GM10266 (cell line): ENCODE data around the gene CSMD2.

ENCODE experiments used
- DNase-seq: peaks from one replicate; pipeline ENCODE4 v3.0.0; 2012; ENCODE audit errors: extremely low spot score
- TF ChIP-seq, protein P1 (sequence below): IDR thresholded peaks from 2 replicates; pipeline ENCODE4 v1.5.1; 2012; ENCODE audit warnings: mild to moderate bottlenecking, low read depth; ENCODE audit not compliant: control insufficient read depth, insufficient read depth; ENCODE audit errors: missing control alignments

CSMD2 gene

DNA sequence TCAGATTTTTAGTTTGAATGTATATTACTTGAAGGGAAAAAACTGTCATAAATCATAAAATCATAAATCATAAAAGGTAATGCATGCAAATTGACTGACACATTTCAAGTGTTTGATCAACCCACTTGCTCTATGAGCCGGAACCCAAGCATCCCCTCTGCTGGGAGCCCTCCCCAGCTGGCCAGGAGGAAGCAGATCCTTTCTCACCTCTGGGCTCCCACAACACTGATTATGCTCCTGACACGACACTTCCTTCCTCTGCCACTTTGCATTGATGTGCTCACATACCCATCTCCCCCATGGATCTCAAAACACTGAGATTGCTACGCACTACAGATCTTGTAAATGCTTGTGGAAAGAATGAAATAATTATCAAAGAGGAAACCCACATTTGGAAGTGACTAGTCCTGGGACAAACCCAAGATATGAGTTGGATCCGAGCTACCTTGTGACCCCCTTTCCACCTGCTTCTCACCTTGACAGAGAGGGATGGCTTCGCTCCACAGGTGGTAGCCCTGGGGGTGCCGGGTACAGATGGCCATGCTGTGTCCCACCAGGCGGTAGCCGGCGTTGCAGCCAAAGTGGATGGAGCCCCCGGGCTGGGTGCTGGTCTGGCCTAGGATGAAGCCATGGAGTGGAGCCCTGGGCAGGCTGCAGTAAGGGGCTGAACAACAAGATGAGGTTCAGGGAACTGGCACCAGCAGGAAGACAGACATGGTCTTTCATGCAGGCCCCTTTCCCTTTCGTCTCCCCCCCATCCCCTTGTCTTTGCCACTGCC lies 588.0 kb downstream of the CSMD2 start:
- TF ChIP-seq, protein P1, sequence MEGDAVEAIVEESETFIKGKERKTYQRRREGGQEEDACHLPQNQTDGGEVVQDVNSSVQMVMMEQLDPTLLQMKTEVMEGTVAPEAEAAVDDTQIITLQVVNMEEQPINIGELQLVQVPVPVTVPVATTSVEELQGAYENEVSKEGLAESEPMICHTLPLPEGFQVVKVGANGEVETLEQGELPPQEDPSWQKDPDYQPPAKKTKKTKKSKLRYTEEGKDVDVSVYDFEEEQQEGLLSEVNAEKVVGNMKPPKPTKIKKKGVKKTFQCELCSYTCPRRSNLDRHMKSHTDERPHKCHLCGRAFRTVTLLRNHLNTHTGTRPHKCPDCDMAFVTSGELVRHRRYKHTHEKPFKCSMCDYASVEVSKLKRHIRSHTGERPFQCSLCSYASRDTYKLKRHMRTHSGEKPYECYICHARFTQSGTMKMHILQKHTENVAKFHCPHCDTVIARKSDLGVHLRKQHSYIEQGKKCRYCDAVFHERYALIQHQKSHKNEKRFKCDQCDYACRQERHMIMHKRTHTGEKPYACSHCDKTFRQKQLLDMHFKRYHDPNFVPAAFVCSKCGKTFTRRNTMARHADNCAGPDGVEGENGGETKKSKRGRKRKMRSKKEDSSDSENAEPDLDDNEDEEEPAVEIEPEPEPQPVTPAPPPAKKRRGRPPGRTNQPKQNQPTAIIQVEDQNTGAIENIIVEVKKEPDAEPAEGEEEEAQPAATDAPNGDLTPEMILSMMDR: no peak
- no peak for DNase-seq

DNA sequence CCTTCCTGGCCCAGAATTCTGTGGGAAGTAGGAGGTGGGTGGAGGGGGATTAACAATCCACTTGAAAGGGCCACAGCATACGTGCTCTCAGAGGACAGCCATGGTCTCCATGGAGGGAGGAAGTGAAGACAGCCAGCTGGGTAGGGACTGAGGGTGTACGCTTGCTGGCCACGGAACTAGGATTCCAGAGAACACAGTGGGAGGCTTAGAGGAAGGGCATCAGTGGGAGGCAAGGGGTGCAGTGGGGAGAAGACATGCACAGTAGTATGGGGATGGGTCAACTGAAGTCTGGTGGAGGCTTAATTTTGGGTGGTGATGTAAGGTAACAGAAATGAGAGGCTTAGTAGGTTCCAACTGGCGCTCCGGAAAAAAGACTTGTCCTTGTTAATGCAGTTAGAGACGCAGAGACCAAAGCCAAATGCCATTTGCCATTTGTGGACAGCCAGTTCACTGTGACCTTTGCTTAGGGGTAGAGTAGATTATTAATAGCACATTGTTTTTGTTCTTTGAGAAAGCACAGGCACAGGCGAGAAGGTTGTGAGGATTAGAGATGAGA lies 589.6 kb downstream of the CSMD2 start:
- DNase-seq: no peak
- TF ChIP-seq, protein P1: no peak

DNA sequence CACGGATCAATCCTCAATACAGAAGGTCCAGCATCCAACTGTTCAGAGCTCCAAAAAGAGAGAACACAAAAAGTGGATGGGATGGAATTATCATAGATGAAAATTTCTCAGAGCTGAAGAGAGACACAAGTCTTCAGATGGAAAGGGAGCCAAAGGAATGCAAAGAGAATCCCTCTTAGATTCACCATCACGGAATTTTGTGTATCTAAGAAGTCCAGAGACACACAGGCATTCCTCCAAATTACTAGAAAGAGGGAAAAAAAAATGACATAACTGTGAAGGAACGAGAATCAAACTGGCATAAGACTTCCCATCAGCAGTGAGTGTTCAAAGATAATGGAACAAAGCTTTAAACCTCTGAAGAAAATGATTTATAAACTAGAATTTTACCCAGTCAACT lies 591.4 kb downstream of the CSMD2 start:
- no peak for DNase-seq
- TF ChIP-seq, protein P1: no peak

DNA sequence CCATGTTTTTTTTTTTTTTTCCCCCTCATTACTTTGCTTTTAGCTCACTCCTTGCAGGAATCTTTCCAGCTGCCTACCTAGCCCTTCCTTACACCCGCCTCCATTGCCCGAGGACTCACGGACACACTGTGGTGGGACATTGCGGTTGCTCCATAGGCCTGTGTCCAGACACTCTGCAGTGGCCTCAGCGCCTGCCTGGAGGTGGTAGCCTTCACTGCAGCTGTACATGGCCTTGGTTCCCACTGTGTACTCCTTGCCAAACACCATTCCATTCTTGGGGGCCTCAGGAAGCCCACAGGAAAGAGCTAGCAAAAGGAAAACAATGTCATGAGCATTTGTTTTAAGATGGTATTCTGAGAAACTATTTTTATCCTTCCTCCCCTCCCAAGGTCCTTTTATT lies 592.6 kb downstream of the CSMD2 start:
- TF ChIP-seq, protein P1: no peak
- no peak for DNase-seq

DNA sequence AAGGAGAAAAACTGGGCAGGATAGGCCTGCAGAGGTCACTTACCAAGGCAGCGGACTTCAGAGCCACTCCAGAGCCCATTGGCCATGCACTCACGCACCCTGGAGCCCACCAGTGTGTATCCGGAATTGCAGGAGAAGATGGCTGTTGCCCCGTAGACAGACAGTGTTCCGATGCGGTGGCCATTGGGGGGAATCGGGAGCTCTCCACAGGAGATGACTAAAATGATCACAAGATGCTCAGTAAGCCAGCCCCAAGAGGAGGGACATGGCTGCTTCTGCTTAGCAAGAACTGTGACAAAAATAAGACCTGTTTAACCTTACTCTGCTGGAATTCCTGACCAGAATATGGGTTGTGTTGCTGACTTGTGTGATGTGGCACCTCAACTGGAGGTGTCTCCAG lies 595.7 kb downstream of the CSMD2 start:
- TF ChIP-seq, protein P1: no peak
- no peak for DNase-seq

DNA sequence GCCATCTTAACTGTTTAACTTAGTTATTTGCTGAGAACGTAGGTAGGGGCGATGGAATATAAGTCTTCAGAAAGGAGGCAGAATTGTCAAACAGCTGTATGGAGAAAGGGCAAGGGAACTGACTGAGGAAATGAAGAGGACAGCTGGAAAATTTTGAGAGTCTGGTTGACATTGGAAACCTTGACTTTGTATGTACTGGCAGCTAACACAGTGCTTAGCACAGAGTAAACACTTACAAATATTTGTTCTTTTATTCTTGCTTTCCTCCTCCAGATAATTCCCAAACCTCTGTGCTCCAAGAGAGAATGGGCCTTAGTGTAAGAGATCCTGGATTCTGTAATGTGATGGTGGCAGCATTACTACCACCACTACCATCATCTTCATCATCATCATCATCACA lies 601.3 kb downstream of the CSMD2 start:
- DNase-seq: no peak
- TF ChIP-seq, protein P1: no peak

DNA sequence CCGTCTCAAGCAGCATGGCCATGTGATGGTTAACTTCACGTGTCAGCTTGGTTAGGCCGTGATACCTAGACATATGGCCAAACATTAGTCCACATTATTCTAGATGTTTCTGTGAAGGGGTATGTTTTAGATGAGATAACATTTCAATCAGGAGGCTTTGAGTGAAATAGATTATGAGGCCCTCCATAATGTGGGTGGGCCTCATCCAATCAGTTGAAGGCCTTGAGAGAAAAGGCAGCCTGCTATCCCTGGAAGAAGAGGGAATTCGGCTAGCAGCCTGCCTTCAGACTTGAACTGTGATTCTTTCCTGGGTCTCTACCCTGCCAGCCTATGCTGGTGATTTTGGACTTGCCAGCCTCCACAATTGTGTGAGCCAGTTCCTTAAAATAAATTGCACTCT lies 602.5 kb downstream of the CSMD2 start:
- TF ChIP-seq, protein P1: no peak
- no peak for DNase-seq
